HG02938 (cell line): ENCODE measurements around the gene PITPNM3.

Experiments used
- ATAC-seq: cut with Tn5 transposase; IDR thresholded peaks from one replicate; pipeline ENCODE4 v1.9.1; 2021; ENCODE audit warnings: mild to moderate bottlenecking, moderate library complexity; ENCODE audit not compliant: unreplicated experiment

PITPNM3 gene

DNA sequence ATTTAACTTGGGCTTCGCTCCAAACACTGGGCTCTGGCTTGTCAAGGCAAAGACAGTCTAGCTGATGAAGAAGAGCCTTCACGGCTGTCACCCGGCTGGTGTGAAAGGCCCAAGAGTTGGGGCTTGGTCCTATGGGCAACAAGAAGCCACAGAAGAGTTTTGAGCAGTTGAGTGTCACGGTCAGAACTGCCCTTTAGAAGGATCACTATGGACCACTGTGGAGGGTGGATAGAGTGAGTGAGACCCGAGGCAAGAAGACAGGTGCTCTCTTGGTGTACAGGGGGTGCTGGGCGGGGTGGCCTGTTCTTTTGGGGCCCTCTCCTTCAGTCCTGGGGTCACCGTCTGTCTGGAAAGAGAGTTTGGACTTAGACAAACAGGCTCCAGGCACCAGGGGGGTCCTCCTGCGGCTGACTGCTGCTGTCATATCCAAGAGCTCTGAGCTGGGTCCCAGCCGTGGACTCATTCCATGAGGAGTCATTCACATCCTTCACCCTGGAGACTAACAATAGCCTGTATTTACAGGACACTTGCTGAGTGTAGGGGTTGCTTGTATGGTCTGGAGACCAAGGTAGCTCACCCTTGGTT, 109.7 kb downstream of the PITPNM3 start:
- no peak for ATAC-seq

- no peak for ATAC-seq
These were observed 111.6 kb downstream of the PITPNM3 start for GRCh38 chr17:6444571-6445335.

DNA sequence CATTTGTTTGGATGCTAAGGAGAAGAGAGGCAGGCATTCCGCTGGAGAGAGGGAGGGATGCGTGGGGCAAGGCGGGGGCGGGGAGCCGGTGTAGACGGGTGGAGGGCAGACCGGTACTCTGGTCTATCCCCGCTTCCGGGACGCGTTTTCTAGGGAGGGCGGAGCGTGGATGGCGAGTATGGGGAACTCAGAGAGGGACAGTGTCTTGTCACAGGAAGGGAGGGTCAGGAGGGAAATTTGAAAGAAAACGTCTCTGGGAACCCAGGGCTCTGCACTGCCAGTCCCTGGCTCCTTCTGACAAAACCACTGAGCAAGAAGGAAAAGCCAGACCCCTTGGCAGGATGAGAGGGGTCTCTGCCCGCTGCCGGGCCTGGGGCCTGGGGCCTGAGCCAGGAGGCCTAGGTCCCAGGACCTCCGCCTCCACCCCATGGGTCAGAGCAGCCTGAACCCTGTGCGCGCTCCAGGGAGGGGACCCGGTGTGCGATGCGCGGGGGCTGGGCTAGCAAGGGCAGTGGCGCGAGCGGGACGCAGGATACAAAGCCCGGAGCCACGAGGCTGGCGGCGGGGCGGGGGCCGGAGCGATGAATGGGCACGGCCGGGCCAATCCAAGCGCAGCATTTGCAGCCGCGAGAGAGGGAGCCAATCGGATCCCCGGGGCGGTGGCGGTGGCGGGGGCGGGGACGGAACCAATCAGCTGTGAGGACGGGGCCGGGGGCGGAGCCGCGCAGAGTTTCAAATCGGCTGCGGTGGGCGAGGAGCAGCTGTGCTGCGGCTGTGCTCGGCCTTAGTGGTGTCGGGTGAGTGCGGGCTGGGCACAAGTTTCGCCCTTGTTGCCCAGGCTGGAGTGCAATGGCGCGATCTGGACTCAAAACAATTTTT, 112.4 kb downstream of the PITPNM3 start, which contains the start of gene PIMREG:
TSS of gene PIMREG (plus strand) at position 764 of the 879 bp plus-strand sequence. CDS start 656 bp downstream, outside the sequence.
- ATAC-seq = peak; percentile 78

DNA sequence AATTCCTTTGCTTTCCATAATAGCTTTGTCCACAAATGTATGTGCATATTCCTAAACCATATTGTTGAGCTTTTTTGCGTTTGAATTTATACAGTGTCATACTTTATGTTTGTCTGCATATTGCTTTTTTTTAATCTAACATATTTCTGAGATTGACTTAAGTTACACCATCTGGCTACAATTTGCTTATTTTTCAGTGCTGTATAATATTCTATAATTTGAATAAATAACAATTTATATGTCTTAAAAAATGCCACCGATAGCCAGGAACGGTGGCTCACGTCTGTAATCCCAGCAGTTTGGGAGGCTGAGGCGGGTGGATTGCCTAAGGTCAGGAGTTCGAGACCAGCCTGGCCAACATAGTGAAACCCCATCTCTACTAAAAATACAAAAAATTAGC, 113.6 kb downstream of the PITPNM3 start:
- no peak for ATAC-seq

- ATAC-seq = no peak
These were observed 116.4 kb downstream of the PITPNM3 start for GRCh38 chr17:6439951-6440350.

DNA sequence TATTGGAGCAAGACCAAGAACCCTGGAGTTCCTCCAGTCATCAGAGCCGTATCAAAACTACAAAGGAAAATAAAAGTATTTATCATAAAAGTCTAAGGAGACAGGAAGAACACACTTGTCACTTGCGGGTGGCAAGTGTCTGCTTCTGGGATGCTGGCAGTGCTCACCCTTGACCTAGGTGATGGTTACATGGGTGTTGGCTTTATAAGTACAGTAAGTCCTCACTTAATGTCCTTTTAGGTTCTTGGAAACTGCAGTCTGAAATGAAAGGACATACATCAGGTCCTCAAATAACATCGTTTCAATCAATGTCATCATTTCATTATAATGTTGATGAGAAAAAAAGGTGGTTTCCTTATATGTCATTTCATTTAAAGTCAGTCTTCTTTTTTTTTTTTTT, 118.4 kb downstream of the PITPNM3 start:
- no peak for ATAC-seq

GRCh38 chr17:6437466-6437865, 118.9 kb downstream of the PITPNM3 start:
- ATAC-seq = no peak

DNA sequence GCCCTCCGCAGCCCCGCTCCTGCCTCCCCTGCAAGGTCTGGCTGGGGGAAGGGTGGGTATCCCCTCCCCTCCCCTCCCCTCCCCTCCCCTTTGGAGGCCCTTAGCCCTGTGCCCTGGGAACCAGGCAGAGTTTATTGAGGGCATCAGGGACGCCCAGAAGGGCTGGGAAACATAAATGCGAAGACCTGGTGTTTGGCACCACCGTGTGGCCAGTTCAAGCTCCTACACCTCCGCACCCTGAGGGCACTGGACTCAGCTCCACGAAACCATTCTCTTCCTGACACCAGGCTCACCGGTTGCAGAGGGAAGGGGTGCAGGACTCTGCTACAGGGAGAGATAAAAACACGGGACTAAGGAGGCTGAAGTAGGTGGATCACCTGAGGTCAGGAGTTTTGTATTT, 120.4 kb downstream of the PITPNM3 start:
- ATAC-seq = no peak

GRCh38 chr17:6435051-6435450, 121.3 kb downstream of the PITPNM3 start, which contains the start of gene AIPL1:
TSS of gene AIPL1 (minus strand) at chr17:6435121. CDS start at chr17:6435104, 17 bp downstream.
- ATAC-seq = no peak

- ATAC-seq = no peak
These were observed 125.6 kb downstream of the PITPNM3 start for GRCh38 chr17:6430769-6431168.

DNA sequence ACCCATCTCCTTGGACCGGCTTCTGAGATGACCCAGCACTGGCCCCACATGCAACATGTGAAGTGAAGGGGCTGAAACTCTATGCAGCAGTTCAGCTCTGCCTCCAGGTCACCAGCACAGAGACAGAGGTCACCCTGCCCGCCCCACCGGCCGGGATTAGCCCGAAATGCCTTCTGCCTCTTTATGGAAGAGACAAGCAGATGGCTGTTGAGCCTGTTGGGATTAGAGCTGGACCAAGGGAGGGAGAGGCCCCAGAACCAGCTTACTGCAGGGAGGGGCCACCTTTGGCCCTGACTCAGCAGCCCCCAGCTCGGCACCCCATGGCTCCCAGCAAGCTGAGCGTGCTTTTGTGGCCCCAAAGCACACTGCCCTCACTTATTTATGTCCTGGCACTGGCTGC, 127.1 kb downstream of the PITPNM3 start:
- ATAC-seq = no peak

DNA sequence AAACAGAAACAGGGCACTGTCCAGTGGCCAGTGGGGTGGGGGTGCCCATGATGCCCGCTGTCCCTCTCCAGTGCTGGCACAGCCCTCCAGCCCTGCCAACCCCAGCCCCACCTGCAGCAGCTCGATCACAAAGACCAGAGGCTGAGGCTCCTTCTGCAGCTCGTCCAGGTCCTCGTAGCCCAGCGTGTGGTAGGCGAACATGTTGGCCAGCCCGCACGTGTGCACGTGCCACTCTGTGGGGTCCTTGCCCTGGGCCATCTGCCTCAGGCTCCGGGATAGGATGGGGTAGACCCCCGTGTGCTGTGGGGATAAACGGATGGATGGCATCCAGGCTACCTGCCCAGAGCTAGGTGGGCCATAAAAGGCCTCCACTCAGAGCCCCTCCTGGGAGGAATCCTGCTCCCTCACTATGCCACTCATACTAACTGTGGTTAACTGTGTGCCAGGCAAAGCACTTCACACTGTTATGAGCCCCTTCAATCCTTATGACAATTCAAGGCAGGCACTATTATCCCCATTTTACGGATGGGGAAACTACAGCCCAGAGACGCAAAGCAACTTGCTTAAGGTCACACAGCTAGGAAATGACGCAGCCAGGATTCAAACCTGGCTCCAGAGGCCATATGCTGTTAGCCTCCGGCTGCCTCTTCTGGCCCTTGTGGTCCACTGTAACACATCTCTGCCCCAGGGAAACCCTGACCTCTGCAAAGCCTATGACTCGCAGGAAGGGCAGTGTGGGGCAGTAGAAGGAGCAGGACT, 128.0 kb downstream of the PITPNM3 start:
- ATAC-seq = no peak

DNA sequence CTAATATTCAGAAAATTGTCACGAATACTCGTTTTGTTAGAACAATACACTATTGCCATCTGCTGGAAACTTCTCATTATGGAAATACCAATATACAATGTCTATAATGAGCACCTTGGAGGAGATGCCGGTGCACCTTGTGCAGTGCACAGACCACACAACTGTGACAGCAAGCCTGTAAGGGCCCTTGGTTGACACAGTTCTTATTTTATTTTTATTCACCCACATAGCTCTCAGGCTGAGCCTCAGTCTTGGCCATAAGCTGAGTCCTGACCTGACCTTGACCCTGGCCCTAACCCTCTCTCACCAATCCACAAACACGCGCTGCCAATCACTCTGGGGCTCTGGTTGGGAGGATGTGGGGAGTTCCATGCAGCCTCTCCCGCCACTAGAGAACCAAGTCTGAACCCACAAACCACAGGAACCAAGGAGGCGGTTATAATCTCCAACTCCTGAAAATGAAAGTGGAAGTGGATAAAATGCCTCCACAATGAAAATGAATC, 129.0 kb downstream of the PITPNM3 start:
- no peak for ATAC-seq

DNA sequence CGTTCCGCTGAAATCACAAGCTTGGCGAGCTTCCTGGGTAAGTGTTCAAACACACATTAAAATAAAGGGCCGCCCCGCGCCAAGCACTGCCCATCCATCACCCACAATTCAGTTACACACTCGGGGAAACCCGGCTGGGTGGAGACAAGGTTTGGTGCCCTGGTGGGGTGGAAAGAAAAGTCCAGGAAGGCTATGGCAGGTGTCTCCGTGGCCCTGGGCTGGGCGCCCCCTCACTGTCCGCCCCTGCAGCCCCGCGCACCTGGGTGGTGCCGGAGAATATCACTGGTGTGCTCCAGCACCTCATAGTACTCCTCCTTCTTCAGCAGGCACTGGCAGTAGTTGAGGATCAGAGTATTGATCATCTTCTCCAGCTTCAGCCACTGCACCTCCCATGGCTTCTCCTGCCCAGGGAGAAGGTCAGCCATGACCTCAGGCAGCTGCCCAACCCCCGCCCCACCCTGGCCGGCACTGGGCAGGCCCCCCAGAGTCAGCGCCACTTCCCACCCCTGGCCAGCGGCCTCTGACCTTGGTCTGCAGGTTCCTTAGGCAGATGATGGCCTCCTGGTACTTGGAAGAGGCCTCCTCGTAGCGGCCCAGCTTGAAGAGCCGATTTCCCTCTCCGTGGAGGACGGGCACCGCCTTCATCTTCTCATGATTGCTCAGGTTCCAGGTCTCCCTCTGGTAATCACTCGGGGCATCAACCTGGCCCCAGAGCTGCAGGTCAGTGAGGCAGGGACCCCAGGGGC, 129.8 kb downstream of the PITPNM3 start:
- ATAC-seq = no peak

GRCh38 chr17:6425407-6425806, 130.9 kb downstream of the PITPNM3 start:
- ATAC-seq = no peak

DNA sequence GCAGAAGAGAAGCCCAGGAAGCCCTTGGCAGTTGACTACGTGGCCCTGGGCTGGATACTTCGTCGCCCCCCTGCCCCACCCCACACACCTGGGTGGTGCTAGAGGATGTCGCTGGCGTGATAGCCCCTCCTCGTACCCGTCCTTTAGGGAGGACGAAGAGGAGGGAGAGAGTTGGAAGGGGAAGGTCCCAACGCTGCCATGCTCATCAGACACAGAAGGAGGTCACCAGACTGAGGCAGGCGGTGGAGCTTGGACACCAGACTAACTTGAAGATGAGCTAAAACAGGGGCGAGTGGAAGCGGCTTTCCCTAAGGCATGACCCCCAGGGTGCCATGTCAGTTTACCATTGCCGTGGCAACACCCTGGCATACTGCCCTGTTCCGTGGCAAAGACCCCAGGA, 132.4 kb downstream of the PITPNM3 start:
- no peak for ATAC-seq

DNA sequence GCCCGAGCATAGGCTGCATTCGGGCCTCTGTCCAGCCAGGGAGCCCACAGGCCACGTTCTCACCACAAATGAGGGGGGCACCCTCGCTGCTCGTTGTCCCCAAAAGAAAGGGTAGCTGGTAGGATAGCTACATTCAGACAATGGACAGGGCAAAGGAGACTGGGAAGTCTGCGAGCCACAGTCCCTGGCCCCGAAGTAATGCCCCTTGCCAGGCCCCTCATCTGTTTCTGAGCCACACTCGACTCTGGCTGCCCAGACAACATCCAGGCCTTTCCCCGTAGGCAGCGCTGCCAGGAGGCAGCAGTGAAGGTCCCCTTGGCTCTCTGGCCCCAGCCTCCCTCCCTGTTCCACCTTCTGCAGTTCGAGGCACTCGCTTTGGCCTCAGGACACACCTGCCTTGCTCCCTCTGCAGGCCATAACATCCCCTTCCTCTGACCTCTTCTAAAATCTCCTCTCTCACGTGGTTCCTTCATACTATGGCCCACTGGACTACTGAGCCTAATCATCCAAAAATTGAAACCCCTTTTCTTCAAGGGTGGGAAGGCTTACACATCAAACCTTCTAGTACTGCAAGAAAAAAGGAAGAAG, 133.6 kb downstream of the PITPNM3 start:
- no peak for ATAC-seq

GRCh38 chr17:6421700-6422604, 134.4 kb downstream of the PITPNM3 start:
- no peak for ATAC-seq
